ENCODE data around the gene DNAJC5.

DNA sequence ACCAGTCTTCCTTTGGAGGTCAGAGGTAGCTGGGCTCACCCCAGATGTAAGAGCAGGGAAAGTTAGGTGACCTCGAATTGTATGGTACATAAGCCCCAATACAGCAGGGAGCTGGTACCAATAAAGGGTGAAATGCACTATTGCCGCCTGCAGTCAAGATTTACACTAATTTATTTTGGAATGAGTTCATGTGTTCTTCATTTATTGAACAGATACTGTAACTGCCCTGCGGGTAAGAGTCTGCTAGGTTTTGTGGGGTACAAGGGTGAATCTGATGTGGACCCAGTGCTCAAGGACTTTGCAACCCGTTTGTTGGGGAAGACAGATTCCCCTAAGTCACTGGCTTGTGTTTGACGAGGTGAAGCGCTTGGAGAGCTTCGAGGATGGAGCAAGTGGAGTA, 2.5 kb upstream of the DNAJC5 start:
- TF ChIP-seq POLR2A (IDR thresholded peaks at IDR 0.05) (no peak), POLR2AphosphoS5 (IDR thresholded peaks at IDR 0.05) (no peak)
- TF ChIP-seq, protein P1, sequence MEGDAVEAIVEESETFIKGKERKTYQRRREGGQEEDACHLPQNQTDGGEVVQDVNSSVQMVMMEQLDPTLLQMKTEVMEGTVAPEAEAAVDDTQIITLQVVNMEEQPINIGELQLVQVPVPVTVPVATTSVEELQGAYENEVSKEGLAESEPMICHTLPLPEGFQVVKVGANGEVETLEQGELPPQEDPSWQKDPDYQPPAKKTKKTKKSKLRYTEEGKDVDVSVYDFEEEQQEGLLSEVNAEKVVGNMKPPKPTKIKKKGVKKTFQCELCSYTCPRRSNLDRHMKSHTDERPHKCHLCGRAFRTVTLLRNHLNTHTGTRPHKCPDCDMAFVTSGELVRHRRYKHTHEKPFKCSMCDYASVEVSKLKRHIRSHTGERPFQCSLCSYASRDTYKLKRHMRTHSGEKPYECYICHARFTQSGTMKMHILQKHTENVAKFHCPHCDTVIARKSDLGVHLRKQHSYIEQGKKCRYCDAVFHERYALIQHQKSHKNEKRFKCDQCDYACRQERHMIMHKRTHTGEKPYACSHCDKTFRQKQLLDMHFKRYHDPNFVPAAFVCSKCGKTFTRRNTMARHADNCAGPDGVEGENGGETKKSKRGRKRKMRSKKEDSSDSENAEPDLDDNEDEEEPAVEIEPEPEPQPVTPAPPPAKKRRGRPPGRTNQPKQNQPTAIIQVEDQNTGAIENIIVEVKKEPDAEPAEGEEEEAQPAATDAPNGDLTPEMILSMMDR (IDR thresholded peaks at IDR 0.05), result no peak

Measured in prostate gland (tissue), 2 donors.